DND-41 (cell line): ENCODE results near the gene RASSF8.

Source experiments
- ATAC-seq: fragments of 200-7000 bp; cut with Tn5 transposase; 3 replicates; pipeline ENCODE4 v1.9.1; 2021; ENCODE audit warnings: low read depth; ENCODE audit not compliant: insufficient read depth
- DNase-seq: peaks from one replicate; pipeline ENCODE4 v3.0.0-alpha.2; 2020
- H2AFZ ChIP-seq: 2 replicates; pipeline ENCODE4 v1.6.0; 2012; ENCODE audit warnings: low read depth, low read length
- H3K27ac ChIP-seq: 2 replicates; pipeline ENCODE4 v1.5.1; 2012; ENCODE audit warnings: low read length, inconsistent platforms
- H3K27me3 ChIP-seq: fragments of 200-600 bp; sonication (generic); 2 replicates; pipeline ENCODE4 v1.6.0; 2012; ENCODE audit warnings: low read length, mild to moderate bottlenecking, inconsistent platforms; ENCODE audit not compliant: insufficient read depth, poor library complexity
- H3K36me3 ChIP-seq: 2 replicates; pipeline ENCODE4 v1.5.1; 2012; ENCODE audit warnings: low read length, inconsistent platforms; ENCODE audit not compliant: insufficient read depth
- H3K4me1 ChIP-seq: 2 replicates; pipeline ENCODE4 v1.5.1; 2012; ENCODE audit warnings: mild to moderate bottlenecking, low read length; ENCODE audit not compliant: insufficient read depth
- H3K4me2 ChIP-seq: 2 replicates; pipeline ENCODE4 v1.6.0; 2012; ENCODE audit warnings: mild to moderate bottlenecking, moderate library complexity, low read length, inconsistent platforms; ENCODE audit not compliant: insufficient read depth
- H3K4me3 ChIP-seq, 2 experiments: fragments of 200-600 bp in 1 of 2; shearing (Covaris generic) in 1 of 2; 2 replicates each; pipeline ENCODE4 v1.5.1; 2012 to 2016; ENCODE audit warnings: inconsistent platforms in 2 of 2, low read length in 2 of 2, mild to moderate bottlenecking in 2 of 2, low read depth in 1 of 2, moderate library complexity in 1 of 2
- H3K79me2 ChIP-seq: 2 replicates; pipeline ENCODE4 v1.6.0; 2012; ENCODE audit warnings: low read length, inconsistent platforms; ENCODE audit not compliant: insufficient read depth
- H3K9ac ChIP-seq: 2 replicates; pipeline ENCODE4 v1.6.0; 2012; ENCODE audit warnings: low read depth, mild to moderate bottlenecking, inconsistent platforms, low read length, moderate library complexity
- H3K9me3 ChIP-seq: 2 replicates; pipeline ENCODE4 v1.5.1; 2012; ENCODE audit warnings: low read length, moderate library complexity, mild to moderate bottlenecking, inconsistent platforms; ENCODE audit not compliant: insufficient read depth, severe bottlenecking
- H4K20me1 ChIP-seq: 2 replicates; pipeline ENCODE4 v1.6.0; 2012; ENCODE audit warnings: low read length; ENCODE audit not compliant: insufficient read depth
- EZH2 ChIP-seq: IDR thresholded peaks from 3 replicates; pipeline ENCODE4 v1.6.1; 2012; ENCODE audit warnings: borderline replicate concordance, low read depth, mild to moderate bottlenecking, moderate library complexity, low read length, inconsistent platforms; ENCODE audit not compliant: severe bottlenecking
- TF ChIP-seq, protein P1 (sequence below): IDR thresholded peaks from 2 replicates; pipeline ENCODE4 v1.5.1; 2012; ENCODE audit warnings: borderline replicate concordance, low read length, moderate library complexity, mild to moderate bottlenecking; ENCODE audit not compliant: poor library complexity, severe bottlenecking; ENCODE audit errors: extremely low read depth

RASSF8 gene

DNA sequence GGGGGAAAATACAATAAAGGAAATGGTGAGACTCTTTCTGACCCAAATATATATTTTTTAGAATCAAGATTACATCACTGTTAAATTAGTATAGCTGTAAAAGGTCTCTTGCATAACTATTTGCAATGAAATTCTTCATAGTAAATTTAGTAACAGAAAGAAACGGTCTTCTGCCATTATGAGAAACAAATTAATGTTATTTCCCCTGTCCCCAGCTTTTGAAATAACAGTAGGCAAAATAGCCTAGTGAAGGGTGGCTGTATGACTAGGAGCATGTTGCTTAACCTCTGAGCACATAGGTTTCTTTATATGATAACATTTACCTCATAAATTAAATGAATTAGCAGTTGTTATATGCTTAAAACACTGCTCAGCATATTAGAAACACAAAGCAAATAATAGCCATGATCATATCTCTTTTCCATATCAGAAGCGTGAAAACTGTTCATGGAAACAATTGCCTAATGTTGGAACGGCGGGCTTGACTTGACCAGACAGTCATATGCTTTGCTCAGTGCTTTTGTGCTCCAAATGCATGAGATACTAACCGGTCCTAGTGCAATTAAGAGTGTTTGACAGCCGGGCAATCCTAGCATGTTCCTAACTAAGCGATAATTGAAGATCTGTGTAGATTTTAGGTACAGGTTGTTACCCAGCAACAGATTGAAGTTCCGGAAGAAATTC, 142.3 kb downstream of the RASSF8 start:
- H3K9ac ChIP-seq: no peak overlapping the region
- no peak for TF ChIP-seq EZH2
- TF ChIP-seq, protein P1, sequence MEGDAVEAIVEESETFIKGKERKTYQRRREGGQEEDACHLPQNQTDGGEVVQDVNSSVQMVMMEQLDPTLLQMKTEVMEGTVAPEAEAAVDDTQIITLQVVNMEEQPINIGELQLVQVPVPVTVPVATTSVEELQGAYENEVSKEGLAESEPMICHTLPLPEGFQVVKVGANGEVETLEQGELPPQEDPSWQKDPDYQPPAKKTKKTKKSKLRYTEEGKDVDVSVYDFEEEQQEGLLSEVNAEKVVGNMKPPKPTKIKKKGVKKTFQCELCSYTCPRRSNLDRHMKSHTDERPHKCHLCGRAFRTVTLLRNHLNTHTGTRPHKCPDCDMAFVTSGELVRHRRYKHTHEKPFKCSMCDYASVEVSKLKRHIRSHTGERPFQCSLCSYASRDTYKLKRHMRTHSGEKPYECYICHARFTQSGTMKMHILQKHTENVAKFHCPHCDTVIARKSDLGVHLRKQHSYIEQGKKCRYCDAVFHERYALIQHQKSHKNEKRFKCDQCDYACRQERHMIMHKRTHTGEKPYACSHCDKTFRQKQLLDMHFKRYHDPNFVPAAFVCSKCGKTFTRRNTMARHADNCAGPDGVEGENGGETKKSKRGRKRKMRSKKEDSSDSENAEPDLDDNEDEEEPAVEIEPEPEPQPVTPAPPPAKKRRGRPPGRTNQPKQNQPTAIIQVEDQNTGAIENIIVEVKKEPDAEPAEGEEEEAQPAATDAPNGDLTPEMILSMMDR: no peak
- H3K79me2 ChIP-seq: no peaks in the 10 kb centered on the region
- H3K4me3 ChIP-seq: no peak overlapping the region
- H2AFZ ChIP-seq: no peak overlapping the region
- peaks cover 30% of the 10 kb centered on the region for H3K27me3 ChIP-seq
- no peak for ATAC-seq
- no peaks in the 10 kb centered on the region for H3K4me1 ChIP-seq
- no peak overlapping the region for H3K27ac ChIP-seq
- no peak overlapping the region for H3K4me2 ChIP-seq
- no peaks in the 10 kb centered on the region for H3K9me3 ChIP-seq
- no peak for DNase-seq
- no peaks in the 10 kb centered on the region for H4K20me1 ChIP-seq
- no peaks in the 10 kb centered on the region for H3K36me3 ChIP-seq

DNA sequence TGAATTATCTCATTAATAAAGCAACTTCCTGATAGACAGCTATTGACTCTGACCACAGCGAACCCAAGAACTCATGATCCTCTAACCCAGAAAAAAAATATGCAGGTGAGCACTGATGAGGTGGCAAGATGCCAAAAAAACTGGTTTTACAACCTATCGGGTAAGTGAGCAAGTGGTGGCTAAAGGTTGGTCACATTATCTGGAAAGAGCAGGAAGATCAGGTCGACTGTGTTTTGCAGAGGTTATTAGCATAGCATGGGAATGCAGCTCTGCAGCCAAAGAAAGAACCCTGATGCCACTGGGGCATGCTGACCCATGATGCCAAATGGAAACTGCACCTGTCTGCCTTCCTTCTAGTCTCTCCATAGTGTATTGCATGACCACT, 142.9 kb downstream of the RASSF8 start:
- no peaks in the 10 kb centered on the region for H3K9me3 ChIP-seq
- TF ChIP-seq EZH2: no peak
- TF ChIP-seq, protein P1: no peak
- DNase-seq: no peak
- no peak overlapping the region for H3K4me3 ChIP-seq
- H3K27ac ChIP-seq: no peak overlapping the region
- no peak overlapping the region for H3K9ac ChIP-seq
- H3K4me1 ChIP-seq: no peaks in the 10 kb centered on the region
- peaks cover 30% of the 10 kb centered on the region for H3K27me3 ChIP-seq
- ATAC-seq: no peak
- no peak overlapping the region for H2AFZ ChIP-seq
- H3K36me3 ChIP-seq: no peaks in the 10 kb centered on the region
- H3K79me2 ChIP-seq: no peaks in the 10 kb centered on the region
- H3K4me2 ChIP-seq: no peak overlapping the region
- no peaks in the 10 kb centered on the region for H4K20me1 ChIP-seq

DNA sequence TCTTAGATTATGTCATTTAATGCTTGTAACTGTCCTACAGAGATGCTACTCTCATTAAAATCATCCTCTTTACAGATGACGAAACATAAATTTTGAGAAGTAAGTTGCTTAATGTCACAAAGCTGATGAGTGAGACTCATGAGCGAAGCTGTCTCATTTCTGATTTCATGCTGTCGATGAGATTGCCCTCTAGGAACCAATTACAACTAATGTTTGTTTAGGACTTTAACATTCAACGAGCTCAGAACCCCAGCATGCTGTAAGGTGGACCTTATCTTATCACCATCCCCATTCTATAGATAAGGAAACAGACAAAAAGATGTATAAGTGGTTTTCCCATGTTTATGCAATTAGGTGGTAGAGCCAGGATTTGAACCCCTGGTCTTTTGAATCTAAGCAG, 143.3 kb downstream of the RASSF8 start:
- H3K9me3 ChIP-seq: no peaks in the 10 kb centered on the region

More for the DNA sequence above, 143.3 kb downstream of the RASSF8 start:
- Histone ChIP-seq H3K27me3 (peaks cover 30% of the 10 kb centered on the region), H4K20me1 (no peaks in the 10 kb centered on the region), H3K27ac (no peak overlapping the region), H3K4me3 (no peak overlapping the region), H2AFZ (no peak overlapping the region), H3K36me3 (no peaks in the 10 kb centered on the region), H3K4me2 (no peak overlapping the region), H3K79me2 (no peaks in the 10 kb centered on the region), H3K4me1 (no peaks in the 10 kb centered on the region), H3K9ac (no peak overlapping the region)
- no peak for DNase-seq
- no peak for ATAC-seq
- no peak for TF ChIP-seq EZH2
- TF ChIP-seq, protein P1: no peak
